Measurements from ENCODE around the gene FCHO1.
A peak's percentile ranks its signal among the peaks of the same experiment; 100 is the strongest.

Gene FCHO1

DNA sequence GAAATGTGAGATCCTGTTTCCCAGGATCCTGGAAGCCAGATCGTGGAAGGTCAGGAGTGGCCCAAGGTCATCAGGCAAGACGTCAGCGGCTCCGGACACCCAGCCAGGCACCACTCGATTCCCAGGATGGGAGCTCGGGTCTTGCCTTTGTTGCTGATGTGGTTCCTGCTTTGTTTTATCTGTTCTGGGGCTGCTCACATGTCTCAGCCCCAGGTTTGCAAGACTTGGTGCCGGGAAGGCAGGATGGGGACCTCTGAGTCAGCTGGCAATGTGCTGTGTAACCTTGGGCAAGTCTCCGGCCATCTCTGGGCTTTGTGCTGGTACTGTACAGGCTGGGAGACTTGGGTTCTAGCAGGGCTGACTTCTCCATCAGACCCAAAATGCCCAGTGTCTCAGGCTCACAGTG lies 1.4 kb upstream of the FCHO1 start:
- Mint-ChIP-seq H3K27me3 (no peaks in the 10 kb centered on the region), H3K9me3 (no peaks in the 10 kb centered on the region), H3K4me1 (peaks cover 74% of the 10 kb centered on the region), H3K27ac (peak overlapping the region; percentile 96), H3K36me3 (peaks cover 5% of the 10 kb centered on the region), H3K4me3 (peak overlapping the region; percentile 51)
- no peak for ATAC-seq

DNA sequence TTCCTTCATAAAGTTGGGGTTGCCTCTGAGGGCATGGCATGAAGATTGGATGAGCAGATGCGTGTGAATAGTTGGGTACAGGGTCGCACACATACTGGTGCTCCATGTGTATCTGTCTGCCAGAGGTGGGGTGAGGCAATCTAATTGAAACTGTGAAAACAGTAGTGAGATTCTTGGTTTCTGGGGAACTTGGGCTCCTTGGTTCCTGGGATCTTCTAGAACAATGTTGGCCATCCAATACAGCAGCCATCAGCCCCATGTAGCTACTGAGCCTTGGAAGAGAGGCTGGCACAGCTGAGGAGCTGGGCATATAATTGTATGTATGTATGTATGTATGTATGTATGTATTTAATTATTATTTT lies 616 bp downstream of the FCHO1 start:
- peak overlapping the region; percentile 83 for H3K4me3 Mint-ChIP-seq
- H3K27me3 Mint-ChIP-seq, result no peaks in the 10 kb centered on the region
- H3K36me3 Mint-ChIP-seq, result peaks cover 14% of the 10 kb centered on the region
- peak overlapping the region; percentile 96 for H3K27ac Mint-ChIP-seq
- peak; percentile 10 for ATAC-seq
- peaks cover 84% of the 10 kb centered on the region for H3K4me1 Mint-ChIP-seq
- no peaks in the 10 kb centered on the region for H3K9me3 Mint-ChIP-seq

DNA sequence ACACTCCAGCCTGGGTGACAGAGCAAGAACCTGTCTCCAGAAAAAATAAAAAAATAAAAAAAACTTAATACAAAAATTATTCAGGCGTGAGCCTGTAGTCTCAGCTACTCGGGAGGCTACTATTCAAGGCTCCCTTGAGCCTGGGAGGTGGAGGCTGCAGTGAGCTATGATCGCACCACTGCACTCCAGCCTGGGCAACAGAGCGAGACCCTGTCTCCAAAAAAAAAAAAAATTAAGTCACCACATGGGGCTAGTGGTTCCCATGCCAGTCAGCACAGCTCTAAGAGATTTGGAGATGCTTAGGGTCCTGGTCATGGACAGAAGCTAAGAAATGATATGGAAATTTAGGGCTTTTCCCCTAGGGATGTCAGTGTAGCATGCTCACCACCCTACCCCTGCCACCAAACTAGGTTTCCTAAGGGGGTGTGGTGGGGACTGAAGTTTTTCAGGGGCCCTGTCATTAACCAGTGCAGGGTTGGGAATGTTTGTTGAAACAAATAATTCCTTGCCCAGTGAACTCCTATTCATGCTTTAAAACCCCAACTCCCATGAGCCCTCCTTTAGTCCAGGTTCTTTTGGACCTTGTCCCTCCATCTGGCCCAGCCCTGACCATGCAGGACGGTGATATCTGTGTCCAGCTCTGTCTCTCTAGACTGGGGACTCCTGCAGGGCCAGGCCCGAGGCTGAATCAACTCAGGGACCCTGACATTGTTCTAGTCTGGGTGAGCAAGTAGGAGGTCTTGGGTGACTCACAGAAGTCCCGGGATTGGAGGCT lies 1.8 kb downstream of the FCHO1 start:
- H3K27me3 Mint-ChIP-seq, result no peaks in the 10 kb centered on the region
- peaks cover 23% of the 10 kb centered on the region for H3K36me3 Mint-ChIP-seq
- ATAC-seq, result no peak
- H3K9me3 Mint-ChIP-seq, result no peaks in the 10 kb centered on the region
- H3K4me3 Mint-ChIP-seq, result no peak overlapping the region
- peaks cover 90% of the 10 kb centered on the region for H3K4me1 Mint-ChIP-seq
- H3K27ac Mint-ChIP-seq, result peak overlapping the region; percentile 85

DNA sequence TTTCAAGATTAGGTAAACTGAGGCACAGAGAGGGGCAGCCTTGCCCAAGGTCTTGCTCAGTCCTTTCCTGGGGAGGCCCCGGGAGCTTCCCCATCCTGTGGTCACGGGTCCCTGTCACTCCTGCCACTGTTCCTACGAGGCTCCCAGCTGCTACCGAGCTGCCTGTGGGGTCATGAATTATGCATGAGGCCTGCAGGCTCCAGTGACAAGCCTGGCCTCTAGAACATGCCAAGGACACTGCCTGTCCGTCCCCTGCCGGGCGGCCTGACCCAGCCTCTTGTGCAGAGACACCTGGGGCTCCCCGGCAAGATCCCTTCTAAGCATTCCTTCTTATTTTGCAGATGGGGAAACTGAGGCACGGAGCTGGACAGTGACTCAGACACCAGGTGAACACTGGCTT lies 2.7 kb downstream of the FCHO1 start:
- Mint-ChIP-seq H3K4me3 (no peak overlapping the region), H3K27me3 (no peaks in the 10 kb centered on the region), H3K4me1 (peaks cover 85% of the 10 kb centered on the region), H3K27ac (peak overlapping the region; percentile 85), H3K36me3 (peaks cover 28% of the 10 kb centered on the region), H3K9me3 (no peaks in the 10 kb centered on the region)
- no peak for ATAC-seq

DNA sequence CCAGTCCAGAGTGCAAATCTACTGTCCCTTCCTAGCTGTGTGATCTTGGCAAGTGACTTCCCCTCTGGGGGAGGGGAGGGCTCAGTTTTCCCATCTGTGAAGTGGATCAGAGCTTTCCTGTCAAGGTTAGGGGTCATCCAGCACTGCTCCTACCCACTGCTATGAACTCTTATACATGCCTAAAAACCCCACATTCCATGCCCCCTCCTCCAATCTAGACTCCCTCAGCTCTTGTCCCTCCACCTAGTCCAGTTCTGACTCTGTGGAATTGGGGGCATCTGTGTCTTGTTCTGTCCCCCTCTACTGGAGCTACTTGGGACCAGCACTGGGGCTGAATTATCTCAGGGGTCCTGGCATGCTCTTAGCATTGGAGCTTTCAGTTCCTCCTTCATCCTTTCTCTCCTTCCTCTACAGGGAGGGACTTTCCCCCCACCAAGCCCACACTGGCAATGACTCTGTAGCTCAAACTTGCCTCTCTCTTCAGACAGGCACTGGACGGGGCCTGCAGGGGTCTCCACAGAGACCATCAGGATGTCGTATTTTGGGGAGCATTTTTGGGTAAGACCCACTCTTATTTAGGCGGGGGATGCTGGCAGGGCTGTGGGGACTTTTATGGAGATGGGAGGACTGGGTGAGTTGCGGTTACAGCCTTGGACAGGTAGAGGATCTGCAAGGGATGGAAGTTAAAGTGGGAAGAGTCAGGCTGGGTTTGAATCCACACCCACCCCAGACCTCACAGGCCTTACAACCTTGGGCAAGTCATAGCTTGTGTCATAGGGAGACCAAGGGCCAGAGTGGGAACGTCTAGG lies 3.6 kb downstream of the FCHO1 start:
- no peaks in the 10 kb centered on the region for H3K27me3 Mint-ChIP-seq
- peak overlapping the region; percentile 85 for H3K27ac Mint-ChIP-seq
- peaks cover 35% of the 10 kb centered on the region for H3K36me3 Mint-ChIP-seq
- H3K9me3 Mint-ChIP-seq, result no peaks in the 10 kb centered on the region
- ATAC-seq, result peak; percentile 78
- peaks cover 84% of the 10 kb centered on the region for H3K4me1 Mint-ChIP-seq
- H3K4me3 Mint-ChIP-seq, result peak overlapping the region; percentile 83

DNA sequence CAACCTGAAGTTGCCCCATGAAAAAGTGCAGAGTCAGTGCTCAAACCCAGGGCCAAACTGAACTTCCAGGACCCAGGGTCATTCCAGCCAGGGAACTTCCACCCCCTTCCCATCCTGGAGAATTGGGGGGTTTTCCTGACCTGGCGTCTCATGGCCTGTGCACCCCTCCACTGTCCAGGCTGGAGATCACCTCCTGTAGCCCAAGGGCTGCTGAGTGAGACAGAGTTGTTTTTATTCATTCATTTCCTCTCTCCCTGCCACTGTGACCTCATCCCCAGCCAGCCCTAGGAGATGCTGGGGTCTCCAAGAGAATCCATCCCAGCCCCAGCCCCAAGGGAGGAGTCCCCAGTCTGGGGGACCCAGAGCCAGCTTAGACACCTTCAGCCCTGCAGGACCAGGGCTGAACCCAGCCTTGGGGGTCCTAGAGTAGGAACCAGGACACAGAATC lies 4.2 kb downstream of the FCHO1 start:
- Mint-ChIP-seq H3K27ac (peak overlapping the region; percentile 85), H3K27me3 (no peaks in the 10 kb centered on the region), H3K4me3 (peak overlapping the region; percentile 83), H3K9me3 (no peaks in the 10 kb centered on the region), H3K36me3 (peaks cover 39% of the 10 kb centered on the region), H3K4me1 (peaks cover 84% of the 10 kb centered on the region)
- no peak for ATAC-seq

DNA sequence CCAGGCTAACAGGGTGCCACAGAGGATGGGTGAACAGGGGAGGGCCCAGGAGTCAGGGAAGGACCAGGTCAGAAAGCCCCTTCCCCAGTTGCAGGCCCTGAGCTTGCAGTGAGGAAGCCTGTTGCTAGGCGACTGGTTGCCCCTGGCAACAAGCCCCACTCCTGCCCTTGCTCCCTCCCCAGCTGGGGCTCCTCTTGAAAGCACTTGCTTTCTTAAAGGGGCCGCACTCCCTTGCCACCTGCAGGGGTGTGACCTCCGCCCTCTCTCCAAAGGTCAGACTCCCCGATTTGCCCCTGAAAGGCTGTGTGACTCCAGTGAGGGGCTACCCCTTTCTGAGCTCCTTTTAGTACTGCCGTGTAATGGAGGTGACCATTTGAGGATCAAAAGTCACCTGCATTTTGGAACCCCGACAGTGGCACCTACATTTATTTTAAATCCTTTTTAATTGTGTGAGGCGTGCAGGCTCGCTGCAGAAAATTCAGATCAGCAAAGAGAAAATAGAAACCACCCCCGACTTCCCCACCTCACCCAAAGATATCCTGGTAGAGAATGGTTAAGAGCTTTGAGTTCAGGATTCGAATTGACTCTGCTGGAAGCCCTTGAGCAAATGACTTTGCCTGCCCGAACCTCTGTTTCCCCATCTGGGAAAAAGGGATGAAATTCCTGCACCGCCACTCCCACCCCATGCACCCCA lies 4.8 kb downstream of the FCHO1 start:
- Mint-ChIP-seq H3K27ac (peak overlapping the region; percentile 85), H3K4me3 (peak overlapping the region; percentile 73), H3K4me1 (peaks cover 84% of the 10 kb centered on the region), H3K9me3 (no peaks in the 10 kb centered on the region), H3K36me3 (peaks cover 46% of the 10 kb centered on the region), H3K27me3 (no peaks in the 10 kb centered on the region)
- peak; percentile 56 for ATAC-seq

DNA sequence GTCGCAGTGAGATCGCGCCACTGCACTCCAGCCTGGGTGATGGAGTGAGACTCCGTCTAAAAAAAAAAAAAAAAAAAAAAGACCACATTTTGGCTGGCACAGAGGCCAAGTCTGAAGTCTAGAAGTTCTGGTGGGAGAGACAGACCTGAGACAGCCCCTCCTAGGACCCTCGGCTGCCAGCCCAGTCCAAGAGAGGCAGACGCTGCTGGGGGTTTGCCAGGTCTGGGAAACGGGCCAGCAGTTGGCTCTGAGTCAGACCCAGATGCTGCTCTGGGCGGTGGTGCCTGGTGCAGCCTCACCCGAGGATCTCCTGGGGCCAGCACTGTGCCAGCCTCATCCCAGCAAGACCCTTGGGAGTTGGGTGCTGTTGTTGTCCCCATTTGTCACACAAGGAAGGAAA lies 5.8 kb downstream of the FCHO1 start:
- no peaks in the 10 kb centered on the region for H3K9me3 Mint-ChIP-seq
- H3K4me3 Mint-ChIP-seq, result no peak overlapping the region
- H3K27ac Mint-ChIP-seq, result peak overlapping the region; percentile 85
- H3K4me1 Mint-ChIP-seq, result peaks cover 79% of the 10 kb centered on the region
- ATAC-seq, result no peak
- H3K36me3 Mint-ChIP-seq, result peaks cover 51% of the 10 kb centered on the region
- H3K27me3 Mint-ChIP-seq, result no peaks in the 10 kb centered on the region

DNA sequence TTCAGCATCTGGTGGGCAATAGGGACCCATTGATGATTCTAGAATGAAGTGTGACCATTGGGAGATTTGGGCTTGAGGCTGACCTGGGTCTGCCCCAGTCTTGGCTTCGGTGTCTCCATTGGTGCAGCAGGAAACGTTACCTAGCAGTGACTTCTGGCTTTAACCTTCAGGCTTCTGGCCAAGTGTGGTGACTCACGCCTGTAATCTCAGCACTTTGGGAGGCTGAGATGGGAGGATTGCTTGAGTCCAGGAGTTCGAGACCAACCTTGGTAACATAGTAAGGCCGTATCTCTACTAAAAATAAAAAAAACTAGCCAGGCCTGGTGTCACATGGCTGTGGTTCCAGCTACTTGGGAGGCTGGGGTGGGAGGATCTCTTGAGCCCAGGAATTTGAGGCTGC lies 7.2 kb downstream of the FCHO1 start:
- no peak for ATAC-seq
- Mint-ChIP-seq H3K27me3 (no peaks in the 10 kb centered on the region), H3K4me1 (peaks cover 82% of the 10 kb centered on the region), H3K9me3 (no peaks in the 10 kb centered on the region), H3K36me3 (peaks cover 61% of the 10 kb centered on the region), H3K4me3 (no peak overlapping the region), H3K27ac (no peak overlapping the region)

DNA sequence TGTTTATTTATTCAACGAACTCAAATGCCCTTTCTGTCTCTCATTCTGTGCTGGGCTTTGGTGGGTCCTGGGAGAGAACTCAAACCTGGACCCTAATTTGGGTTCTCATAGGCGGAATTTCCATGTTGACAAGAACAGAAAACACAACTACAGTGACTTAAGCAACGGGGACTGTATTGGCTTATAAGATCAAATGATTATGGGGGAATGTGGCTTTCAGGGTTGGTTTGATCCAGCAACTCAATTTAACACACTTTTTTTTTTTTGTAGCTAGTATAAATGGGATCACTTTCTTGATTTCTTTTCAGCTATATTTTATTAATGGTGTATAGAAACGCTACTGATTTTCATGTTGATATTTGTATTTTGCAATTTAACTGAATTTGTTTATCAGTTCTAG lies 9.9 kb downstream of the FCHO1 start:
- Mint-ChIP-seq H3K27me3 (no peaks in the 10 kb centered on the region), H3K9me3 (no peaks in the 10 kb centered on the region), H3K4me1 (peaks cover 67% of the 10 kb centered on the region), H3K36me3 (peaks cover 72% of the 10 kb centered on the region), H3K4me3 (no peak overlapping the region), H3K27ac (peak overlapping the region; percentile 86)
- no peak for ATAC-seq

DNA sequence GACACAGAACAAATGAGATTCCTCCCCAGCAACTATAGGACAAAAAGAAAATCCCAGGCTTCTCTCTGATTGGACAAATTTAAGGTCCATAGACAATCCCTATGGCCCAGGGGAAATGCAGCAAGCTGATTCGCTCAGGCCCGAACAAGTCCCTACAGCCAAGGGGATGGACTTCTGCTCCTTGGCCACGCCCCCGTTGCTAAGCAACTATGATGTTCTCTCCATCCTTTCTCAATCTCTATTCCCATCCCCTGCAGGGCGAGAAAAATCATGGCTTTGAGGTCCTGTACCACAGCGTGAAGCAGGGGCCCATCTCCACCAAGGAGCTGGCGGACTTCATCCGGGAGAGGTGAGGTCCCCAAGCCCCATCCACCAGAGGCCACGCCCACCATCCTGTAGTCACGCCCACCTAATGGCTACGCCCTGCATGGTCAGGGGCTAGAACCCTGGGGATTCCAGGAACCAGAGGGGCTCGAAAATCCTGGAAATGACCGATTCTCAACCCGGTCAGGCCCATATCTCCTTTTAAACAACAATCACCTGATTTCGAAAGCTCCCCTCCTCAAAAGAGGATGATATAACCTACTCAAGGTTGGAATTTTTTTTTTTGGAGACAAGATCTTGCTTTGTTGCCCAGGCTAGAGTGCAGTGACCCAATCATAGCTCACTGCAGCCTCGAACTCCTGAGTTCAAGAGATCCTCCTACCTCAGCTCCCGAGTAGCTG lies 11.4 kb downstream of the FCHO1 start:
- peaks cover 69% of the 10 kb centered on the region for H3K36me3 Mint-ChIP-seq
- H3K27me3 Mint-ChIP-seq, result no peaks in the 10 kb centered on the region
- no peaks in the 10 kb centered on the region for H3K9me3 Mint-ChIP-seq
- no peak overlapping the region for H3K27ac Mint-ChIP-seq
- ATAC-seq, result no peak
- H3K4me3 Mint-ChIP-seq, result no peak overlapping the region
- peaks cover 59% of the 10 kb centered on the region for H3K4me1 Mint-ChIP-seq

DNA sequence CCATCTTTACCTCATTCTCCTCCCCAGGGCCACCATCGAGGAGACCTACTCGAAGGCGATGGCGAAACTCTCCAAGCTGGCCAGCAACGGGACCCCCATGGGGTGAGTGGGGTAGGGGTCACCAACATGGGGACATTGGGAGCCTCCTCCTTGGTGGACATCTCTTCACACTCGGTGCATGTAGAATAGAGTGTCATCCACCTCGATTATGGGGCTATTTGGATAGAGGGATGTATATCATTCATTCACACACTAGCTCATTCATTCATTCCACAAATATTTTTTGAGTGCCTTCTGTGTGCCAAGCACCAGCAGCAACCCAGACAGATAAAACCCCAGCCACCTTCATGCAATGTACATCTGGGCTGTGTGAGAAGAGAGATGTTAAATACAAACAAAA lies 13.1 kb downstream of the FCHO1 start:
- H3K9me3 Mint-ChIP-seq, result no peaks in the 10 kb centered on the region
- peak overlapping the region; percentile 77 for H3K27ac Mint-ChIP-seq
- H3K27me3 Mint-ChIP-seq, result no peaks in the 10 kb centered on the region
- H3K36me3 Mint-ChIP-seq, result peaks cover 64% of the 10 kb centered on the region
- ATAC-seq, result no peak
- H3K4me3 Mint-ChIP-seq, result no peak overlapping the region
- H3K4me1 Mint-ChIP-seq, result peaks cover 48% of the 10 kb centered on the region

DNA sequence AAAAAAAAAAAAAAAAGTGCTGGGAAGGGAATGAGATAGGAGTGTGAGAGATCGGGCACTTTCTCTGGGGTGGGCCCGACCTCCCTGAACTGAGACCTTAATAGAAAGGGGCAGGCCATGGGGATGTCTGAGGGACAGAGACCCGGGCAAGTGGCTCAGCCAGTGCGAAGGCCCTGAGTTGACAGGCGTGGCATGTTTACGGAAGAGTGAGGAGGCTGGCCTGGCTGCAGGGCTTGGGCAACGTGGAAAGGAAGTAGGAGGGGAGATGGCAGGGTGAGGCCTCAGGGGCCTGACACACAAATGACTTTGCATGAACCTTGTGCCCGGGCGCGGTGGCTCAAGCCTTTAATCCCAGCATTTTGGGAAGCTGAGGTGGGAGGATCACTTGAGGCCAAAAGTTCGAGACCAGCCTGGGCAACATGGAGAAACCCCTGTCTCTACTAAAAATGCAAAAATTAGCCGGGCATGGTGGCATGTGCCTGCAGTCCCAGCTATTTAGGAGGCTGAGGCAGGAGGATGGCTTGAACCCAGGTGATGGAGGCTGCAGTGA lies 13.9 kb downstream of the FCHO1 start:
- Mint-ChIP-seq H3K27ac (peak overlapping the region; percentile 77), H3K36me3 (peaks cover 58% of the 10 kb centered on the region), H3K4me3 (peak overlapping the region; percentile 35), H3K27me3 (no peaks in the 10 kb centered on the region), H3K4me1 (peaks cover 41% of the 10 kb centered on the region), H3K9me3 (no peaks in the 10 kb centered on the region)
- ATAC-seq, result peak; percentile 75

DNA sequence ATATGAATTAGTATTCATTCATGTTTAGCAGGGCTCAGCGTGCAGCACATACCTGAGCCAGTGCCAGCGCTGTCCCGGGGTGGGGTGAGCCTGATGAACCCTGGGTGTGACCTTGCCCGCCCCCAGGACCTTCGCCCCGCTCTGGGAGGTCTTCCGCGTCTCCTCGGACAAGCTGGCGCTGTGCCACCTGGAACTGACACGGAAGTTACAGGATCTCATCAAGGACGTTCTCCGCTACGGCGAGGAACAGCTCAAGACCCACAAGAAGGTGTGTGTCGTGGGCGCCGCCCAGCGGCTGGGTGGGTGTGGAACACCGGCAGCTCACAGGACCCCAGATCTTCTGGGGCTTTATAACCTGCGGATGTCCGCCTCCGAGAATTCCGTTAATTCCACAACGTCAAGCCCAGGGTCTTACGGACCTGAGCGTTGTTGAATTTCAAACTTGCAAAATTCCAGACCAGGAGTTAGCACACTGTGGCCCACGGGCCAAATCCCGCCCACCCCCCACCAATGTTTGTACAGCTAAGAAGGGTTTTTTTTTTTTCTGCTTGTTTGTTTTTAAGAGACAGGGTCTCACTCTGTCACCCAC lies 15.4 kb downstream of the FCHO1 start:
- peak overlapping the region; percentile 37 for H3K27ac Mint-ChIP-seq
- peaks cover 34% of the 10 kb centered on the region for H3K4me1 Mint-ChIP-seq
- no peaks in the 10 kb centered on the region for H3K27me3 Mint-ChIP-seq
- peaks cover 57% of the 10 kb centered on the region for H3K36me3 Mint-ChIP-seq
- peak; percentile 80 for ATAC-seq
- H3K4me3 Mint-ChIP-seq, result peak overlapping the region; percentile 37
- H3K9me3 Mint-ChIP-seq, result no peaks in the 10 kb centered on the region
